SIG-M5 (cell line): ENCODE data around the gene SEMA7A.

Source experiments
- DNase-seq: peaks from one replicate; lab custom pipeline; 2025; lab: John Stamatoyannopoulos, UW

SEMA7A gene

GRCh38 chr15:74430510-74430951 lies 3.2 kb downstream of the SEMA7A start:
- DNase-seq: no peak

GRCh38 chr15:74429781-74430400 lies 3.9 kb downstream of the SEMA7A start:
- no peak for DNase-seq

DNA sequence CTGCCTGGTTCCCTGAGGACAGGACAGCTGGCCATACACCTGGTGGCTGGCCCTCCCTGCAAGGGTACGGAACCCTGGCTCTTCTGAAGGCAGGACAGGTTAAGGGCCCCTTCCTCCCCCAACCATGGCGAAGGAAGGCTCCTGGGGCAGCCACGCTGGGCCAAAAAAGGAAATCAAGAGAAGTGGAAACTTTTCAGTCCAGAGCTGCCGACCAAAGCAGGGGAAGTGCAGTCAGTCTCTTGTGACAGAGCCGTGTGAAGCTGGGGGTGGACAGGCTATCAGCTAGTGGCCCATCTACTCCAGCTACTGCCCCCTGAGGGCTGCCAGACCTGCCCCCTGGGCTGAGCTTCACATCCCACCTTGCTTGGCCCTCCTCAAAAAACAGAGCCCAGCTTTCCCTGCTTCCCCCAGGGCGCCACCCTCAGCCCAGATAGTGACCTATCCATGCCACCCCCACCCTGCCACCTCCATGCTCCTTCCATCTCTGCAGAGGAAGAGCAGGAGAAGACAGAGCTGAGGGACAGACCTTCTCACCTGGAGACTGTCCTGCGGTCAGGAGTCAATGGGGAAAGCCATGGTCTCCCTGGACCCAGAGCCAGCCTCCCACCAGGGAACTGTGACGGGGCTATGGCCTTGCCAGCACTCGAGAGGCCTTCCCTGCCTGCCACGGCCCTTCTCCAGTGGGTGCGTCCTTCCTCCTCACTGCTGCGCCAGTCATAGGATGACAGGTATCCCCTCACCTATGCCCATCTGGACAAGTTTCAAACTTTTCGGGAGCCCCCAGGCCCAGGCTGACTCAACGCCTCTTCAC lies 4.6 kb downstream of the SEMA7A start:
- no peak for DNase-seq

DNA sequence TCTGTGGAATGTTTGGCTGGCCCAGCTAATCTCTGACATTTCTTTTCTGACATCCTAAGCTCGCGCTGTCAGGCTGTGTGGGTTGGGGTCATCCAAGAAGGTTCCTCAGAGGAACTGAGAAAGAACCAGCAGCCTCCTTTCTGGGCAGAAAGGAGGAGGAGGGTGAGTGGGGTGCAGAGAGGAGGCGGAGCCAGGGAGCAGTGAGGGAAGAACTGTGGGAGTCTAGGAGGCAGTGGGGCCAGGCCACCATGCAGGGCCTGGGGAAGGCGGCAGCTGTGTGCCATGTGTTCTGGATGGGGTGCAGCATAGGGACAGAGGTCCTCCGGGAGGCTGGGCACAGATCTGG lies 5.3 kb downstream of the SEMA7A start:
- DNase-seq: no peak

DNA sequence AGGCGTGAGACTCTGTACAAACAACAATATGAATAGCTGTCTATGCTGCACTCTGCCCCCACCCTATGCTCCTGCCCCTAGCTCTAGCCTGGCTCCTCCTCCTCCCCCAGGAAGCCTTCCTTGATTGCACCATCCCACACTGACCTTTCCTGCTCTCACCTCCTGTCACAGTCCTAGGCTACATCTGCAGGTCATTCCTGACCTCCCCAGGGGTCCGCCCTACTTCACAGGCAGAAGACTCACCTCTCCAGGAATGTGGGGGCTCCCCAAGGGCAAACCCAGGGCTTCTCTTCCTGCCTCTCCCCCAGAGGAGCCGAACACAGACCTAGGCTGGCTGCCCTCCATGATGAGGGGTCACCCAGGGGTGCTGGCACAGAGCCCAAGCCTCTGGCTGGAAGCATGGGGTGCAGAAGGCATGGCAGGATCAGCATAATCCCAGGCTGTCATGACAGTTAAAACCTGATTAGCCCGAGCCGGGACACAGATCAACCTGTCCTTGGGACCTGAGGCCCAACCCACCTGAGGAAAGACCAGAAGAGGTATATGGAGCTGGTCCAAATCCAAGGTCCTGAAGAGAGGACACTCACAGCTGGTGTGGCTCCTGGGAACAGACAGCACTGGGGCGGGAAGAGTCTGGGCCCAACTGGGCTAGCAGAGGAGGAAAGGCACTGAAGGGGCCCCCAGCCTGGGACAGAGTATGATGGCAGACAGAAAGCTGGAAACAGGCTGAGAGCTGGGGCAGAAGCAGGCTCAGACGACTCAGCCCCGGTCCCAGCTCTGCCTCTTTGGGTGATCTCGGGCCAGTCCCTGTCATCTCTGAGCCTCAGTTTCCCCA lies 5.9 kb downstream of the SEMA7A start:
- DNase-seq: no peak

GRCh38 chr15:74426404-74427281 lies 7.1 kb downstream of the SEMA7A start:
- DNase-seq: no peak

DNA sequence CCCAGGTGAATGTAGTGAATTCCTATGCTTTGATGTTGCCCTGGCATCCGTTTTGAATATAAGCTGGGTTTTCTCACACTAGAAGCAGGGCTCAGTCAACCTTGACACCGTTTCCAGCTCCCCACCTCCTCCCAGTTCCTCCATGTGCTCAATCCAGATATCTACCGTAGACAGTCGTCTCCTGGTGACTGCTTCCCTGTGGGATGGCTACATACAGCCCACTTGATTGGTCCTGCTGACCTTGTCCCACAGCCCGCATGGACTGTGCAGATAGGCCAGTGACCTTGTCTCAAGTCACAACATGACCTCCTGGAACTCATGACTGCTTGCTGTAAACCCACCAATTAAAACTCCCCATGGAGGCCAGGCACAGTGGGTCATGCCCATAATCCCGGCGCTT lies 8.1 kb downstream of the SEMA7A start:
- no peak for DNase-seq

GRCh38 chr15:74424901-74425528 lies 8.7 kb downstream of the SEMA7A start:
- no peak for DNase-seq

DNA sequence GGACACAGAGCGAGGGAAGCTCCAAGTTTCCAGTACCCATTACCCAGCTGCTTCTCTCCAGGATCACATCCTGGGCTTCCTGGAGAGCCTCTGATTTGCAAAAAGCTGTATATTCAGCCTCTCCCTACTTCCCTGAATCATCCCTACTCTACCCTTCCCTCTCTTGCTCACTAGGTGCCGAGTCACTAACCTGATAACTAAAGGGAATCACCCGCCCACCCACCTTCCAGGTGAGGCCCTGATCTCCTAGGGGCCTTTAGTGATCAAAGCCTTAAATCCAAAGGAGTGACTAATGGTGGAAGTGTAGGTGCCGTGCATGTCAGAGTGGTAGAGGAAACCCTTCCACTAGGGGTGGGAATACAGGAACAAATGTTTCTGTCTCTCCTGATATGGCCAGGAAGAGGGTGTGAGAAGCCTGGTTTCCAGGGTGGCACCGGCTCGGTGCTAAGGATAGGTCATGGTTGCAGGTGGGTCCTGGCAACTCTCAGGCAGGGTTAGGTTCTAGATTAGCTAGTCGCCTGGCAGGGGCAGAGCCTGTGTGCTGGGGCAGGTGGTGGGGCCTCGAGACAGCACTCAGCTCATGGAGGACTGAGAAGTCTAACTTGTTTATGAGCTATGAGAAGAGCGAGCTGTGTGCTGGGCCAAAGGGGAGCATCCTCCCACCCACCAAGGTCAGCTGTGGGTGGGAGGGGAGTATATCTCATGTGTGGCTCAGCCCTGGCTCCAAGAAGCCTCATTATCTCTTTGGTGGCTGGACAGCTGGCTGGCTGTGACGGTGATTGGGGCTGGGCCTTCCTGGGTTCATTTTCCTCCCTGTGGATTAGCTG lies 10.1 kb downstream of the SEMA7A start:
- DNase-seq: no peak

DNA sequence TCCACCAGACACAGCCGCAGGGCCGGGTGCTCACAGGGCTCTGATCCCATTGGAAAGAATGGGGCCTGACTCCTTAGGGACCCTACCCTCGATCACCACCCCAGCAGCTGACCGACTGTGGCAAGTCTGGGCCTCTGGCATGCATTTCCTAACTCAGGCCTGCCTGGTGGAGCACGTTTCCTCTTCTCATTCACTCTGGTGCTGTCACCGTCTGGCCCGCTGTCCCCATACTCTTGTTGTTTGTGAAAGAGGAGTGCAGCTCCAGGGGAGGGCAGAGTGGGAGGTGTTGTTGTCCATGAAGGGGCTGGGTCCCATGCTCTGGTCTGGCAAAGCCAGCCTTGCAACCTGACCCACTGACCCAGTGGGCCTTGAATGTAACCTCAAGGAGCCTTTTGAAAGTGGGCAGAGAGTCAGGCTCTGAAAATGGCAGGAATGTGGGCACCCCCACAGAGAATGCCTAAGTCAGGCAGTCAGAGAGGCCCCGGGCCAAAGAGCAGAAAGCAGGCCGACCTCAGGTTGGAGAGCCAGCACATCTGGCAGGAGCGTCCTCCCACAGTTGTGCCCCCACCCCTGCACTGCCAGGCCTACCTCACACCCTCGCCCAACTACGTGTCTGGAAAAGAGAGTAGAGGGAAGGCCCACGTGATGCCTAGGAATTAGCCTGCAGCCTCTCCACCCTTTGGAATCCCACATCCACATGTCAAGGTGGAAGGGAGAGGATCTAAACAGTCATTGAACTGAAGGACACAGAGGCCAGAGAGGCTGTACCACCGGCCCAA lies 10.9 kb downstream of the SEMA7A start:
- no peak for DNase-seq

GRCh38 chr15:74422265-74422651 lies 11.5 kb downstream of the SEMA7A start:
- no peak for DNase-seq

DNA sequence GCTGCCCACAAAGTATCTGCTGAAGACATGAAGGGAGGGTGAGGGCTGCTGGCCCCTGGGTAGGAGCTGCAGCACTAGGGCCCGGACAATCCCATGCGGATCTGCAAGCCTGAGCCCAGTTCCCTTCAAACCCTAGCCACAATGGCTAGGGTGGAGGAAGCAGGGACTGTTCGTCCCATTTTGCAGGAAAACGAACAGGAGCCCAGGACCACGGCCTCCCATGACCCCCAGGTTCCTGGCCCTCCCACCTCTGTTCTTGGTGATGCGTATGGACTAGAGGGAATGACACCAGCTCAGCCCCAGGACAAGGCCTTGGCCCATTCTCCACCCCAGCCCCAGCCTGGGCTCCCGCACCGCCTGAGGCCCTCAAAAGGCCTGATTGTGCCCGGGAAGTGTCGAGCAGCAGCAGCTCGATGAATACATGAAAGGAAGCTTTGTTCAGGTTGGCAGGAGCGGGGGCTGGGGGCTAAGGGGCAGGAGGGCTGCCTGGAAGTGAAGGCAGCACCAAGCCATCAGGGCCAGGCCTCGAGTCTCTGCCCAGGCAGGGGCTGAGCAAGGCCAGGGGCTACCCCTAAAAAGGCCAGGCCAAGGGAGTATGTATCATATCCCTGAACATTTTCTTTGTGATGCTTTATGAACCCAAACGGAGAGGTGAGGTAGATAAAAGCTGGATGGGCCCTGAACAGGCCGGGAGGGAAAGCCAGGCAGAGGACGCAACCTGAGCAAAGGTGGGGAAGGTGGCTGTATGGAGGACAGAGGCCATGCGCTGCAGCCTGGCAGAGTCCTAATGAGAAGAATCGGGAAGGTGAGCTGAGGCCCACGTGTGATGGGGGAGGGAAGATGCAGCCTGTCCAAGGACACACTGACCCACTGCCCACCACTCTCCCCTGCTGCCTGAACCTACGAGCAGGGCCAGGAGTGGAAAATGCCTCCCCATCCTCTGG lies 12.2 kb downstream of the SEMA7A start:
- no peak for DNase-seq

DNA sequence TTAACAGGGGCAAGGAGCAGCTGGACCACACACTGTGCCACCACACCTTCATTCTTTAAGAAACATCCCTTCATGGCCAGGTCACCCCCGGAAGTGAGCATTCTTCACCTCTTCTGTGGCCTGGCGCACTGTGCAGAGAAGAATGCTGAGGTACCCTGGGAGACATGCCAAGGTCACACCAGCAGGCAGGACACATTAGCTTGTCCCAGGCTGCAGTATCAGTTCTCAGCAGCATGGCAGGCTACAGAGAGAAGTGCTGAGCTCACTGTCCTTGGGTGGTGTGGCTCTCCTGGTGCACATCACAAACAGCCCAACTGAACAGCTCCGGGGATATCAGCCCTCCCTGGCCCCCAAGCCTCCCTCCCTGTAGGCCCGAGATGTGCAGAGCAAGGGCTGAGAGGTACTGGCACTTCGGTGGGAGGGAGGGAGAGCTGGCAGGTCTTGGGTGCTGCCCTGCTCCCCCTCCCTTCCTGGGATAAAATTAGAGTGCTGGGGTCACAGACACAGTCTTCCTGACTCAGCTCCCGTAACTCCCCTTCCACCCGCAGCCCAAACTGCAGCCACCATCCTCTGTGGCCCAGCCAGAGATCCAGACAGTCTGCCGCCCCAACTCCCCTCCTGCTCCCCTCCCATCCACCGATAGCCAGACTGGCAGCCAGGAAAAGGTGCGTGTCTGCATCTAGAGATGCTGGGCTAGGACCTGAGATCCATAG lies 13.4 kb downstream of the SEMA7A start:
- DNase-seq: no peak

DNA sequence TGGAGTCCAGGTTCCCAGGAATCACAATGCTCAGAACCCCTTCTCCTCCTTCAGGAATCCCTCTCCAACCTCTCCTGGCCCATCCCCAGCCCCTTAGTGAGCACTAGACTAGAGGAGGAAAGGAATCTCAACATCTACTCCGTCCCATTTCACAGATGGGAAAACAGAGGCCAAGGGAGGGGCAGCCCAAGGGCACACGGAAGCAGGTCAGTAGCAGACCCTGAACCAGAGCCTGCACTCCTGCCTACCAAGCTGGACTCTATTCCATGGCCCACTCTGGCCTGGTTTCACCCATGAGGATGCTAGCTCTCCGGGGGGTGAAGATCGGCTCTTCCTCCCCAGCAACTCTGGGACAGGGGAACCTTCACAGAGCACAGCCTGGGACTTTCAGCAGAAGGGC lies 14.3 kb downstream of the SEMA7A start:
- DNase-seq: no peak

- no peak for DNase-seq
Measured at GRCh38 chr15:74418575-74419338, 15.0 kb downstream of the SEMA7A start.

- no peak for DNase-seq
Measured at GRCh38 chr15:74417670-74418069, 16.1 kb downstream of the SEMA7A start.

DNA sequence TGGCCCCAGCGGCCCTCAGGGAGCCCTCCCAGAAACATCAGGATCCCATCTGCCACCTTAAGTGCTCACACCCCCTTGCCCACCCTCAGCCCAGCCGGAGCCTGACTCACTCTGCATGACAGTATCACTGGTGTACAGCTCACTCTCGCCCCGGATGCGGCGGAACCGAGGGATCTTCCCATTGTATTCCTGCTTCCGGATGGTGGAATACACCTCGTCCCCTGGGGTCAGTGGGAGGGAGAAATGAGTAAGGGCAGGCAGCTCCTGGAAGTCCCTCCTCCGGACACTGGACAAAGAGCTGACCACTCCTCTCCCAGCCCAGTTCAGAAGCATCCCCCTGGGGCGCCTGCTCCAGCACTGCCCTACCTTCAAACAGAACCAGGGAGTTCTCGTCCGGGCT lies 16.5 kb downstream of the SEMA7A start:
- DNase-seq: no peak
